Glutamatergic neuron (in vitro differentiated cells): Measurements from ENCODE around the gene AOAH. TPM values are rescaled to one million over a fixed set of nuclear protein-coding genes. Genes with fewer than 3 reads are reported as not detected.

Source experiments
- DNase-seq: peaks from one replicate; pipeline ENCODE4 v3.0.0; 2022
- H3K27ac Mint-ChIP-seq: one replicate; pipeline ENCODE4 v1.8.0; 2020; ENCODE audit warnings: mild to moderate bottlenecking, mixed read lengths, inconsistent platforms; ENCODE audit not compliant: unreplicated experiment
- H3K27me3 Mint-ChIP-seq: one replicate; pipeline ENCODE4 v1.8.0; 2020; ENCODE audit warnings: mild to moderate bottlenecking, moderate library complexity, mixed read lengths, inconsistent platforms; ENCODE audit not compliant: unreplicated experiment
- H3K36me3 Mint-ChIP-seq: one replicate; pipeline ENCODE4 v1.8.0; 2020; ENCODE audit warnings: mild to moderate bottlenecking, mixed read lengths, inconsistent platforms; ENCODE audit not compliant: unreplicated experiment
- H3K4me1 Mint-ChIP-seq: one replicate; pipeline ENCODE4 v1.8.0; 2020; ENCODE audit warnings: mild to moderate bottlenecking, low read depth, mixed read lengths, inconsistent platforms; ENCODE audit not compliant: unreplicated experiment
- H3K4me3 Mint-ChIP-seq: one replicate; pipeline ENCODE4 v1.8.0; 2020; ENCODE audit warnings: mild to moderate bottlenecking, mixed read lengths, inconsistent platforms; ENCODE audit not compliant: unreplicated experiment
- H3K9me3 Mint-ChIP-seq: one replicate; pipeline ENCODE4 v1.8.0; 2020; ENCODE audit warnings: mild to moderate bottlenecking, moderate library complexity, mixed read lengths, inconsistent platforms; ENCODE audit not compliant: unreplicated experiment
- total RNA-seq: library from RNA; stranded (reverse); fragmentation: NEBNext Ultra II Directional; extraction: Animal tissue kit (Norgen Biotek cat#: 25700); gene quantifications from one replicate; pipeline ENCODE4 v1.2.1, GENCODE V29; 2021; ENCODE audit not compliant: unreplicated experiment
- TF ChIP-seq, protein P1 (sequence below): fragments of 200-600 bp; sonication (generic); IDR thresholded peaks from one replicate; pipeline ENCODE4 v1.5.0; 2021; ENCODE audit not compliant: partially characterized antibody, unreplicated experiment

The AOAH gene
- total RNA-seq, 1 donor from 2014 or later: not detected

DNA sequence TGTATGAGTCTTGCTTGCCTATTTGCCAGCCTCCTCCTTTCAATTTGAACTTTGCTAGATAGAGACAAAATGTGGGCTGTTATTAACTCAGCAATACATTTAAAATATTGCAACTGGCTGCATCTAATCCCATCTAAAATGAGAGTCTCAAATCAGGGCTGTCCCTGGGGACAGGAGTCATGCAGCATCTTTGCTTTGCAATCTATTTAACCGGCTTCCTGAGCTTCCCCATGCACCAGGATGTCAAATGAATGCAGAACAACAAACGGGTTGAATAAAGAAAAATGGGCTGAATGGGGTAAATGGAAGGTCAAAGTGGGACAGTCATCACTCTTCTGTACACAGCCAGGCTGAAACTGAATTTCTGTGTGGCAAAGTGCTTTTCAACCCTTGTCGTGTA lies 89.2 kb downstream of the AOAH start:
- H3K36me3 Mint-ChIP-seq: no peaks in the 10 kb centered on the region
- TF ChIP-seq, protein P1, sequence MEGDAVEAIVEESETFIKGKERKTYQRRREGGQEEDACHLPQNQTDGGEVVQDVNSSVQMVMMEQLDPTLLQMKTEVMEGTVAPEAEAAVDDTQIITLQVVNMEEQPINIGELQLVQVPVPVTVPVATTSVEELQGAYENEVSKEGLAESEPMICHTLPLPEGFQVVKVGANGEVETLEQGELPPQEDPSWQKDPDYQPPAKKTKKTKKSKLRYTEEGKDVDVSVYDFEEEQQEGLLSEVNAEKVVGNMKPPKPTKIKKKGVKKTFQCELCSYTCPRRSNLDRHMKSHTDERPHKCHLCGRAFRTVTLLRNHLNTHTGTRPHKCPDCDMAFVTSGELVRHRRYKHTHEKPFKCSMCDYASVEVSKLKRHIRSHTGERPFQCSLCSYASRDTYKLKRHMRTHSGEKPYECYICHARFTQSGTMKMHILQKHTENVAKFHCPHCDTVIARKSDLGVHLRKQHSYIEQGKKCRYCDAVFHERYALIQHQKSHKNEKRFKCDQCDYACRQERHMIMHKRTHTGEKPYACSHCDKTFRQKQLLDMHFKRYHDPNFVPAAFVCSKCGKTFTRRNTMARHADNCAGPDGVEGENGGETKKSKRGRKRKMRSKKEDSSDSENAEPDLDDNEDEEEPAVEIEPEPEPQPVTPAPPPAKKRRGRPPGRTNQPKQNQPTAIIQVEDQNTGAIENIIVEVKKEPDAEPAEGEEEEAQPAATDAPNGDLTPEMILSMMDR: no peak
- peaks cover 3% of the 10 kb centered on the region for H3K9me3 Mint-ChIP-seq
- peaks cover 4% of the 10 kb centered on the region for H3K27me3 Mint-ChIP-seq
- no peak overlapping the region for H3K27ac Mint-ChIP-seq
- no peak for DNase-seq
- peaks cover 11% of the 10 kb centered on the region for H3K4me1 Mint-ChIP-seq
- H3K4me3 Mint-ChIP-seq: no peak overlapping the region

DNA sequence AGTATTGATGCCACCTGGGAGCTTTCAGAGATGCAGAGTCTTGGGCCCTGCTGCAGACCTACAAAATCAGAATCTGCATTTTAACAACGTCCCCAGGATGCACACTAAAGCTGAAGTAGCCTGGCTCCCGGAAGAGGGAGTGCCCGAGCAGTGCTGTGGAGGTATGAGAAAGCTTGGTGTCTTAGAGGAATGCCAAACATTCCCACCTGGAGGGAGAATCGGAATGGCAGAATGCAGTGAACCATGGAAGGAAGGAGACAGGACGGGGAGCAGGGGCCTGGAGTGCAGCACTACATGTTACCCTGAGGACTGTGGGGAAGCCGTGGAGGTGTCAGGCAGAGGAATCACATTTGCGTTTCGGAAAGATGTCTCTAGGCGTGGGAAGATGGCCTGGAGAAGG lies 90.9 kb downstream of the AOAH start:
- peaks cover 11% of the 10 kb centered on the region for H3K4me1 Mint-ChIP-seq
- H3K27ac Mint-ChIP-seq: no peak overlapping the region
- no peaks in the 10 kb centered on the region for H3K36me3 Mint-ChIP-seq
- H3K4me3 Mint-ChIP-seq: no peak overlapping the region
- DNase-seq: no peak
- TF ChIP-seq, protein P1: no peak
- no peaks in the 10 kb centered on the region for H3K27me3 Mint-ChIP-seq
- peaks cover 1% of the 10 kb centered on the region for H3K9me3 Mint-ChIP-seq

DNA sequence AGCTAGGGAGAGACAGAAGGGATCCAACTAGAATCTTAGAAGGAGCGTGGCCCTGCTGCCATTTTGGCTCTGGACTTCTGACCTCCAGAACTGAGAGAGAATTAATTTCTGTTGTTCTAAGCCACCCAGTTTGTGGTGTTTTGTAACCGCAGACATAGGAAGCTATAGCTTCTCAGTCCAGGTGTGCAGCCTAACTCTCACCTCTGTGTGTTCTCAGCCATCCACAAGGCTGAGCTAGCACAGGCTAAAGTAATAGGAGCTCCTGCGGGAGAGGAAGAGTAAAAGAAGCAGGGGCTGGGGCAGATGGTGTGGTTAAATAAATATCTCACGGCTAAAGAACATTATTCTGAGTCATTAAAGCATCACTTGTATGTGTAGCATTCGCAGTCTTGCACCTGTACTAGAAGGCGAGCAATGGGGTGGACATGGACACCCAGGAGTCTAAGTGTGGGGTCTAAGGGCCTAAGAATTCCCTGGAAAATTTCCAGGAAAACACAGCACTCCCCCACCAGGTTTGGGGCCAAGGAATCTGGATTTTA lies 94.1 kb downstream of the AOAH start:
- Mint-ChIP-seq H3K9me3 (peaks cover 3% of the 10 kb centered on the region), H3K27ac (no peak overlapping the region), H3K4me1 (peaks cover 8% of the 10 kb centered on the region), H3K36me3 (no peaks in the 10 kb centered on the region), H3K4me3 (no peak overlapping the region), H3K27me3 (no peaks in the 10 kb centered on the region)
- no peak for DNase-seq
- TF ChIP-seq, protein P1: no peak

DNA sequence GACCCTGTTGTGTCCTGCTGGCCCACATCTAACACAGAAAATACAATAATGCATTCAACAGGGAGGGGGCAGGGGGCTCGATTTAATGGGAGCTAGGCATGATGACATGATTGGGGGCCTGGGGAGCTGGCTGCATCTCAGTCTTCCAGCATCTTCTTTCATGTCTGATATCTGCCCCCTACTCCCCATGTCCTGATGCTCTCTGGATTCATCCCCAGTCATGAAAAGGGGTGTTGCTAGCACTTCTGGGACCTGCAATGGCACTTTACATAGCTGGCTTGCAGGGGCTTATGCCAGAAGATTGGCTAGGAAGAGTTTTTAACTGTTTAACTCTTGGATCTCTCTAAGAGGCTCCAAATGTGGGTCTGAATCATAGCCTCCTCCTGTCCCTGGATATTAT lies 94.9 kb downstream of the AOAH start:
- Mint-ChIP-seq H3K27ac (no peak overlapping the region), H3K36me3 (no peaks in the 10 kb centered on the region), H3K4me3 (no peak overlapping the region), H3K9me3 (peaks cover 3% of the 10 kb centered on the region), H3K4me1 (peaks cover 2% of the 10 kb centered on the region), H3K27me3 (no peaks in the 10 kb centered on the region)
- no peak for DNase-seq
- TF ChIP-seq, protein P1: no peak

DNA sequence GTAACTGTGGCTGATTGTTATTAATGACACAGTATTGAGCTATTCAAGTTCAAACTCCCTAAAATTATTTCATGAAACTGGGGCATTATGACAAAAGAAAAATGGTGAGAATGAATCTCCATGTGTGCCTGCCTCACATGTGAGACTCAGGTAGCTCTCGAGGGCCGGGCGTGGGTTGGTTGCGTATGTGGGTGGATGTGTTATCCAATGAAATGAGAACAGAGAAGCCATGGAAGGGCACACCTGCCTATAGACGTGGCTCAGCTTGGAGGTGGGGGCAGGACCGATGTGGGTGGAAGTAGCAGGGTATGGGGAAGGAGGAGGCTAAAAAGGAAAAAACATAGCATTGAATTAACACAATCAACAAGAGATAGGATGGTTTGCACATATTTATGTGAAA lies 96.5 kb downstream of the AOAH start:
- H3K9me3 Mint-ChIP-seq: peaks cover 2% of the 10 kb centered on the region
- DNase-seq: no peak
- TF ChIP-seq, protein P1: no peak
- no peaks in the 10 kb centered on the region for H3K36me3 Mint-ChIP-seq
- H3K27ac Mint-ChIP-seq: no peak overlapping the region
- H3K4me3 Mint-ChIP-seq: no peak overlapping the region
- H3K27me3 Mint-ChIP-seq: no peaks in the 10 kb centered on the region
- no peaks in the 10 kb centered on the region for H3K4me1 Mint-ChIP-seq
